Skeletal muscle tissue (tissue), 4 donors: Measurements from ENCODE around the gene SAT2. TPM values are rescaled to one million over a fixed set of nuclear protein-coding genes. Genes with fewer than 3 reads are reported as not detected.
"Not testable (repeated sequence)": the region's sequence is repeated elsewhere in the genome, so short reads cannot be mapped to it uniquely, and the experiment has no call there.

Experiments used
- H3K27ac ChIP-seq: one replicate; pipeline ENCODE4 v1.7.0; 2013; ENCODE audit warnings: mild to moderate bottlenecking, low read depth, low read length, inconsistent platforms
- H3K27me3 ChIP-seq, 3 donors: one replicate each; pipeline ENCODE4 v1.7.0; 2013; ENCODE audit warnings: low read length in 3 of 3; ENCODE audit not compliant: control insufficient read depth in 3 of 3, insufficient read depth in 3 of 3
- H3K36me3 ChIP-seq, 3 donors: one replicate each; pipeline ENCODE4 v1.7.0; 2013; ENCODE audit warnings: low read length in 3 of 3; ENCODE audit not compliant: control insufficient read depth in 3 of 3, insufficient read depth in 3 of 3
- H3K4me1 ChIP-seq, 3 donors: one replicate each; pipeline ENCODE4 v1.7.0; 2013; ENCODE audit warnings: low read length in 3 of 3, mild to moderate bottlenecking in 3 of 3; ENCODE audit not compliant: control insufficient read depth in 3 of 3, insufficient read depth in 3 of 3
- H3K4me3 ChIP-seq, 3 donors: one replicate each; pipeline ENCODE4 v1.7.0; 2013; ENCODE audit warnings: low read length in 3 of 3
- H3K9ac ChIP-seq, 3 donors: one replicate each; pipeline ENCODE4 v1.7.0; 2013; ENCODE audit warnings: low read length in 3 of 3, mild to moderate bottlenecking in 3 of 3, moderate library complexity in 2 of 3, low read depth in 1 of 3
- H3K9me3 ChIP-seq, 3 donors: one replicate each; pipeline ENCODE4 v1.7.0; 2013; ENCODE audit warnings: low read length in 3 of 3; ENCODE audit not compliant: control insufficient read depth in 3 of 3
- total RNA-seq: library from RNA; depleted of rRNA; stranded (reverse); fragments of >200 nt; gene quantifications from one replicate; pipeline ENCODE4 v1.2.3, GENCODE V29; 2014
- donor health status: Osteomylitis.

The SAT2 gene
- total RNA-seq, 1 donor from 2014 or later, result 41.2 TPM

- peaks cover 0 to 5% (median 5%) of the 10 kb centered on the region in 3 donors for H3K4me1 ChIP-seq
- no peak overlapping the region for H3K27ac ChIP-seq
- H3K9ac ChIP-seq, result no peak overlapping the region
- no peak overlapping the region for H3K4me3 ChIP-seq
- no peaks in the 10 kb centered on the region for H3K36me3 ChIP-seq
- H3K27me3 ChIP-seq, result no peaks in the 10 kb centered on the region
- H3K9me3 ChIP-seq, result no peaks in the 10 kb centered on the region
Observed at GRCh38 chr17:7636163-7636562, 8.5 kb upstream of the SAT2 start.

- H3K36me3 ChIP-seq, result no peaks in the 10 kb centered on the region
- H3K27ac ChIP-seq, result no peak overlapping the region
- H3K9me3 ChIP-seq, result no peaks in the 10 kb centered on the region
- H3K4me1 ChIP-seq, result peaks cover 0 to 5% (median 5%) of the 10 kb centered on the region in 3 donors
- no peaks in the 10 kb centered on the region for H3K27me3 ChIP-seq
- H3K4me3 ChIP-seq, result no peak overlapping the region
- no peak overlapping the region for H3K9ac ChIP-seq
Observed at GRCh38 chr17:7634384-7634783, 6.8 kb upstream of the SAT2 start.

- Histone ChIP-seq H3K36me3 (no peaks in the 10 kb centered on the region), H3K4me3 (no peak overlapping the region), H3K4me1 (peaks cover 0 to 5% (median 5%) of the 10 kb centered on the region in 3 donors), H3K27ac (no peak overlapping the region), H3K27me3 (no peaks in the 10 kb centered on the region), H3K9ac (no peak overlapping the region), H3K9me3 (no peaks in the 10 kb centered on the region)
Observed at GRCh38 chr17:7633093-7633492, 5.5 kb upstream of the SAT2 start.

- Histone ChIP-seq H3K9me3 (no peaks in the 10 kb centered on the region), H3K4me3 (no peak overlapping the region), H3K9ac (peak overlapping the region in 1 of 3 donors; percentile 25), H3K27me3 (no peaks in the 10 kb centered on the region), H3K36me3 (no peaks in the 10 kb centered on the region), H3K27ac (no peak overlapping the region), H3K4me1 (peaks cover 0 to 5% (median 5%) of the 10 kb centered on the region in 3 donors)
Observed at GRCh38 chr17:7632492-7632894, 4.9 kb upstream of the SAT2 start.

- no peaks in the 10 kb centered on the region for H3K36me3 ChIP-seq
- peaks cover 4 to 10% (median 7%) of the 10 kb centered on the region in 3 donors for H3K4me1 ChIP-seq
- H3K27ac ChIP-seq, result no peak overlapping the region
- H3K27me3 ChIP-seq, result no peaks in the 10 kb centered on the region
- peak overlapping the region in 1 of 3 donors; percentile 14 for H3K9ac ChIP-seq
- H3K4me3 ChIP-seq, result no peak overlapping the region
- no peaks in the 10 kb centered on the region for H3K9me3 ChIP-seq
Observed at GRCh38 chr17:7631398-7632380, 4.1 kb upstream of the SAT2 start.

- Histone ChIP-seq H3K9ac (peak within 1 kb of the TSS in 1 of 3 donors; percentile 8), H3K4me3 (no peak within 1 kb of the TSS), H3K36me3 (peaks cover 4 to 5% (median 5%) of the 10 kb centered on the region in 3 donors), H3K27me3 (no peaks in the 10 kb centered on the region), H3K4me1 (peaks cover 11 to 16% (median 14%) of the 10 kb centered on the region in 3 donors), H3K9me3 (no peaks in the 10 kb centered on the region), H3K27ac (no peak within 1 kb of the TSS)
Observed at GRCh38 chr17:7629939-7630571, 2.4 kb upstream of the SAT2 start, which contains the start of gene SHBG. Gene SHBG (plus strand): TSS chr17:7630135. CDS start chr17:7630173, 38 bp downstream.

- H3K4me3 ChIP-seq, result peak overlapping the region; percentile 74 to 91 (median 91)
- H3K36me3 ChIP-seq, result peaks cover 4 to 5% (median 5%) of the 10 kb centered on the region in 3 donors
- H3K27me3 ChIP-seq, result no peaks in the 10 kb centered on the region
- H3K27ac ChIP-seq, result peak overlapping the region; percentile 97
- peaks cover 9 to 13% (median 11%) of the 10 kb centered on the region in 3 donors for H3K4me1 ChIP-seq
- H3K9me3 ChIP-seq, result no peaks in the 10 kb centered on the region
- H3K9ac ChIP-seq, result peak overlapping the region; percentile 92 to 95 (median 95)
Observed at GRCh38 chr17:7626956-7627249, 718 bp downstream of the SAT2 start.

GRCh38 chr17:7626307-7626706 lies 1.3 kb downstream of the SAT2 start:
- Histone ChIP-seq H3K4me3 (peak overlapping the region; percentile 14 to 91 (median 74)), H3K27ac (peak overlapping the region; percentile 97), H3K9ac (peak overlapping the region; percentile 92 to 95 (median 95)), H3K4me1 (peaks cover 9 to 11% (median 11%) of the 10 kb centered on the region in 3 donors), H3K27me3 (no peaks in the 10 kb centered on the region), H3K36me3 (peaks cover 4 to 5% (median 5%) of the 10 kb centered on the region in 3 donors), H3K9me3 (no peaks in the 10 kb centered on the region)

- not testable (repeated sequence) for H3K27ac ChIP-seq, H3K9ac ChIP-seq
Observed at GRCh38 chr17:7625749-7626148, 1.9 kb downstream of the SAT2 start.

GRCh38 chr17:7623661-7624060 lies 4.0 kb downstream of the SAT2 start:
- Histone ChIP-seq H3K27ac (no peak overlapping the region), H3K4me3 (no peak overlapping the region), H3K9ac (no peak overlapping the region), H3K4me1 (peaks cover 9 to 11% (median 11%) of the 10 kb centered on the region in 3 donors), H3K9me3 (no peaks in the 10 kb centered on the region), H3K27me3 (no peaks in the 10 kb centered on the region), H3K36me3 (peaks cover 4 to 5% (median 5%) of the 10 kb centered on the region in 3 donors)

More at GRCh38 chr17:7625749-7626148, 1.9 kb downstream of the SAT2 start:
- not testable (repeated sequence) for H3K4me3 ChIP-seq, H3K27me3 ChIP-seq, H3K36me3 ChIP-seq, H3K9me3 ChIP-seq
- peaks cover 9 to 11% (median 11%) of the 10 kb centered on the region in 3 donors for H3K4me1 ChIP-seq
